SK-N-SH treated with all-trans-retinoic acid at 6 μM for 48 hours (cell line): ENCODE data around the gene PCK1.

Source experiments
- ATAC-seq: fragments of 200-7000 bp; cut with Tn5 transposase; 3 replicates; pipeline ENCODE4 v1.9.1; 2020; ENCODE audit warnings: mild to moderate bottlenecking, moderate library complexity
- ARNTL ChIP-seq: fragments of 450-650 bp; formaldehyde crosslinking; IDR thresholded peaks from 2 replicates; pipeline ENCODE4 v1.5.0; 2020; ENCODE audit warnings: low read depth, mild to moderate bottlenecking, moderate library complexity, borderline replicate concordance
- BACH2 ChIP-seq: fragments of 250-450 bp; sonication (Bioruptor Pico); IDR thresholded peaks from 2 replicates; pipeline ENCODE4 v1.9.0; 2021; ENCODE audit warnings: mild to moderate bottlenecking, borderline replicate concordance
- CREB5 ChIP-seq: fragments of 250-450 bp; sonication (Bioruptor Pico); IDR thresholded peaks from 2 replicates; pipeline ENCODE4 v1.5.1; 2020; ENCODE audit warnings: low read depth, mild to moderate bottlenecking, moderate library complexity
- CSDC2 ChIP-seq: fragments of 250-450 bp; sonication (Bioruptor Pico); IDR thresholded peaks from 2 replicates; pipeline ENCODE4 v1.5.0; 2020; ENCODE audit warnings: mild to moderate bottlenecking, moderate library complexity
- ESRRG ChIP-seq: fragments of 250-450 bp; sonication (Bioruptor Pico); IDR thresholded peaks from 2 replicates; pipeline ENCODE4 v1.6.1; 2021; ENCODE audit warnings: mild to moderate bottlenecking
- GLIS3 ChIP-seq: fragments of 250-450 bp; sonication (Bioruptor Pico); IDR thresholded peaks from 2 replicates; pipeline ENCODE4 v1.5.0; 2020; ENCODE audit warnings: mild to moderate bottlenecking, moderate library complexity
- ISL1 ChIP-seq: fragments of 250-450 bp; sonication (Bioruptor Pico); IDR thresholded peaks from 2 replicates; pipeline ENCODE4 v2.1.2; 2022; ENCODE audit warnings: mild to moderate bottlenecking, moderate library complexity
- OSR1 ChIP-seq: fragments of 250-450 bp; sonication (Bioruptor Pico); IDR thresholded peaks from 2 replicates; pipeline ENCODE4 v1.8.0; 2022; ENCODE audit warnings: moderate library complexity, mild to moderate bottlenecking, inconsistent platforms
- PATZ1 ChIP-seq: fragments of 250-450 bp; sonication (Bioruptor Pico); IDR thresholded peaks from 2 replicates; pipeline ENCODE4 v1.8.0; 2020; ENCODE audit warnings: mild to moderate bottlenecking, moderate library complexity, borderline replicate concordance
- PPARA ChIP-seq: fragments of 250-450 bp; sonication (Bioruptor Pico); IDR thresholded peaks from 2 replicates; pipeline ENCODE4 v1.5.0; 2020; ENCODE audit warnings: mild to moderate bottlenecking, borderline replicate concordance
- RARB ChIP-seq: fragments of 250-450 bp; sonication (Bioruptor Pico); IDR thresholded peaks from 2 replicates; pipeline ENCODE4 v1.8.0; 2021; ENCODE audit warnings: mild to moderate bottlenecking, moderate library complexity
- SNAI2 ChIP-seq: fragments of 250-450 bp; sonication (Bioruptor Pico); IDR thresholded peaks from 2 replicates; pipeline ENCODE4 v1.5.0; 2020; ENCODE audit warnings: mild to moderate bottlenecking, moderate library complexity
- TCF4 ChIP-seq: fragments of 250-450 bp; sonication (Bioruptor Pico); IDR thresholded peaks from 2 replicates; pipeline ENCODE4 v1.8.0; 2021; ENCODE audit warnings: mild to moderate bottlenecking, moderate library complexity, borderline replicate concordance
- TOX ChIP-seq: fragments of 250-450 bp; sonication (Bioruptor Pico); IDR thresholded peaks from 2 replicates; pipeline ENCODE4 v1.8.0; 2021; ENCODE audit warnings: mild to moderate bottlenecking, moderate library complexity, borderline replicate concordance
- ZC3H10 ChIP-seq: fragments of 250-450 bp; sonication (Bioruptor Pico); IDR thresholded peaks from 2 replicates; pipeline ENCODE4 v1.5.1; 2021; ENCODE audit warnings: mild to moderate bottlenecking, moderate library complexity
- ZFP3 ChIP-seq: fragments of 250-450 bp; sonication (Bioruptor Pico); IDR thresholded peaks from 2 replicates; pipeline ENCODE4 v1.5.0; 2020; ENCODE audit warnings: mild to moderate bottlenecking, moderate library complexity
- ZFP30 ChIP-seq: fragments of 450-650 bp; formaldehyde crosslinking; IDR thresholded peaks from 2 replicates; pipeline ENCODE4 v1.5.0; 2022; ENCODE audit warnings: mild to moderate bottlenecking, moderate library complexity
- ZNF565 ChIP-seq: fragments of 450-650 bp; formaldehyde crosslinking; conservative IDR thresholded peaks from 2 replicates; pipeline ENCODE4 v1.5.0; 2020; ENCODE audit warnings: low read depth, mild to moderate bottlenecking, moderate library complexity
- ZNF70 ChIP-seq: fragments of 450-650 bp; formaldehyde crosslinking; IDR thresholded peaks from 2 replicates; pipeline ENCODE4 v1.5.0; 2020; ENCODE audit warnings: mild to moderate bottlenecking, moderate library complexity
- ZNF8 ChIP-seq: fragments of 450-650 bp; formaldehyde crosslinking; IDR thresholded peaks from 2 replicates; pipeline ENCODE4 v1.5.0; 2020; ENCODE audit warnings: mild to moderate bottlenecking, moderate library complexity
- TF ChIP-seq, protein P1 (sequence below): fragments of 250-450 bp; sonication (Bioruptor Pico); IDR thresholded peaks from 2 replicates; pipeline ENCODE4 v1.8.0; 2021; ENCODE audit warnings: low read depth, mild to moderate bottlenecking, moderate library complexity, borderline replicate concordance
- TF ChIP-seq, protein P2 (sequence below): fragments of 250-450 bp; sonication (Bioruptor Pico); IDR thresholded peaks from 2 replicates; pipeline ENCODE4 v1.5.0; 2020; ENCODE audit warnings: mild to moderate bottlenecking, moderate library complexity
- TF ChIP-seq, protein P3 (sequence below): fragments of 250-450 bp; sonication (Bioruptor Pico); IDR thresholded peaks from 2 replicates; pipeline ENCODE4 v1.5.1; 2021; ENCODE audit warnings: mild to moderate bottlenecking, moderate library complexity

The PCK1 gene

DNA sequence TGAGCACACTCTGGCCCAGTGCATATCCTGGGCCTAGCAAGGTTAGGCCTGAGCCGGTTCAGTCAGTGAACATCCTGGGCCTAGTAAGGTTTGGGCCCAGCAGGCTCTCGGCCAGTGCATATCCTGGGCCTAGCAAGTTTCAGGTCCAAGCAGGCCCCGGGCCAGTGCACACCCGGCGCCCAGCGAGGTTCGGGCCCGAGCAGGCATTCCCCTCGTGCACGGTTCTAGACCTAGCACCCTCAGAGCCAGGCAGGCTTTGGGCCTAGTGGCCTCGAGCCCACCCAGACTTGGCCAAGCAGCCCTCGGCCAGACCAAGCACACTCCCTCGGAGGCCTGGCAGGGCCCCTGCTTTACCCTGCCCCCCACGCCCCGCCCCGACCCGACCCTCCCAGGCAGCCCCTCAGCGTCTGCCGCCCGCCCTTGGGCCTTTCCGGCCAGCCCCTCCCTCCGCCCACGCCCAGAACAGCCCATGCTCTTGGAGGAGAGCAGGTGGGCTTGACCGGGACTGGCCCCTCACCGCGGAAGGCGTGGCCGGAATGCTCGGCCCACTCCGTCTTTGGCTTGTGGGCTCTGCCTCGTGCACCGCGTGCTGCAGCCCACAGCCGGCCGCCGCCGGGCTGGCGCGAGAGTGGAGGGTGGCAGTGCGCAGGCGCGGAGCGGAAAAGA lies 36.3 kb upstream of the PCK1 start, which contains the start of gene CTCFL:
TSS of gene CTCFL (minus strand) at position 630 of the 666 bp plus-strand sequence. CDS start 935 bp downstream, outside the sequence.
- ATAC-seq, result no peak
- TF ChIP-seq ZNF565 (CRISPR knock-in tag), result no peak
- no peak for TF ChIP-seq RARB (CRISPR knock-in tag)
- no peak for TF ChIP-seq CSDC2 (CRISPR knock-in tag)
- no peak for TF ChIP-seq CREB5 (CRISPR knock-in tag)
- no peak for TF ChIP-seq ARNTL (CRISPR knock-in tag)
- no peak for TF ChIP-seq PPARA
- TF ChIP-seq SNAI2, result no peak
- TF ChIP-seq ISL1 (CRISPR knock-in tag), result no peak
- no peak for TF ChIP-seq ZC3H10 (CRISPR knock-in tag)
- no peak for TF ChIP-seq ZFP30 (CRISPR knock-in tag)
- TF ChIP-seq ZNF70 (CRISPR knock-in tag), result no peak
- no peak for TF ChIP-seq ZNF8 (CRISPR knock-in tag)
- TF ChIP-seq ZFP3 (CRISPR knock-in tag), result no peak
- TF ChIP-seq ESRRG (CRISPR knock-in tag), result no peak
- TF ChIP-seq TCF4 (CRISPR knock-in tag), result no peak
- TF ChIP-seq OSR1 (CRISPR knock-in tag), result no peak
- no peak for TF ChIP-seq BACH2 (CRISPR knock-in tag)
- TF ChIP-seq, protein P1, sequence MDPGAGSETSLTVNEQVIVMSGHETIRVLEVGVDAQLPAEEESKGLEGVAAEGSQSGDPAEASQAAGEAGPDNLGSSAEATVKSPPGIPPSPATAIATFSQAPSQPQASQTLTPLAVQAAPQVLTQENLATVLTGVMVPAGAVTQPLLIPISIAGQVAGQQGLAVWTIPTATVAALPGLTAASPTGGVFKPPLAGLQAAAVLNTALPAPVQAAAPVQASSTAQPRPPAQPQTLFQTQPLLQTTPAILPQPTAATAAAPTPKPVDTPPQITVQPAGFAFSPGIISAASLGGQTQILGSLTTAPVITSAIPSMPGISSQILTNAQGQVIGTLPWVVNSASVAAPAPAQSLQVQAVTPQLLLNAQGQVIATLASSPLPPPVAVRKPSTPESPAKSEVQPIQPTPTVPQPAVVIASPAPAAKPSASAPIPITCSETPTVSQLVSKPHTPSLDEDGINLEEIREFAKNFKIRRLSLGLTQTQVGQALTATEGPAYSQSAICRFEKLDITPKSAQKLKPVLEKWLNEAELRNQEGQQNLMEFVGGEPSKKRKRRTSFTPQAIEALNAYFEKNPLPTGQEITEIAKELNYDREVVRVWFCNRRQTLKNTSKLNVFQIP (CRISPR knock-in tag), result no peak
- TF ChIP-seq PATZ1 (CRISPR knock-in tag), result no peak
- no peak for TF ChIP-seq GLIS3 (CRISPR knock-in tag)

DNA sequence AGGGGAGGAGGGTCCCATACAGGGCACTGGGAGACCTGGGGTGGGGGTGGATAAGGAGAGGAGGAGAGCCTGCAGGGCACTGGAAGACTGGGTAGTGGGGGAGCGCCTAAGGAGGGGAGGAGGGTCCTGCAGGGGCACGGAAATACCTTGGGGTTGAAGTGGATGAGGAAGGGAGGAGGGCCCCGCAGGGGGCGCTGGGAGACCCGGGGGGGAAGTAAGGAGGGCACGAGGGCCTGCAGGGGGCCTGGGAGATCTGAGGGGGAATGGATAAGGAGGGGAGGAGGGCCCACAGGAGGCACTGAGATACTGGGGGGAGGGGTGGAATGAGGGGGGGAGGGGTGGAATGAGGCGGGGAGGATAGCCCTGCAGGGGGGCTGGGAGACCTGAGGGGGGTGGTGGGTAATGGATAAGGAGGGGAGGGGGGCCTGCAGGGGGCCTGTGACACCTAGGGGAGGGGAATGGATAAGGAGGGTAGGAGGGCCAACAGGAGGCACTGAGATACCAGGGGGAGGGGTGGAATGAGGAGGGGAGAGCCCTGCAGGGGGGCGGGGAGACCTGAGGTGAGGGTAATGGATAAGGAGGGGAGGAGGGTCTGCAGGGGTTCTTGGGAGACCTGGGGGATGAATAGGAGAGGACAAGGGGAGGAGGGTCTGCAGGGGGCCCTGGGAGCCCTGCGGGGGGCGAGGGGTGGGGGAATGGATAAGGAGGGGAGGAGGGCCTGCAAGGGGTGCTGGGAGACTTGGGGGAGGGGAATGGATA lies 35.4 kb upstream of the PCK1 start:
- no peak for ATAC-seq
- TF ChIP-seq CSDC2 (CRISPR knock-in tag) (no peak), ZNF70 (CRISPR knock-in tag) (no peak), PATZ1 (CRISPR knock-in tag) (no peak), ZNF8 (CRISPR knock-in tag) (no peak), TOX (CRISPR knock-in tag) (no peak), BACH2 (CRISPR knock-in tag) (no peak), ARNTL (CRISPR knock-in tag) (no peak), ZFP30 (CRISPR knock-in tag) (no peak), PPARA (no peak), ISL1 (CRISPR knock-in tag) (no peak), RARB (CRISPR knock-in tag) (no peak), CREB5 (CRISPR knock-in tag) (no peak), ZFP3 (CRISPR knock-in tag) (no peak), GLIS3 (CRISPR knock-in tag) (no peak)
- TF ChIP-seq, protein P1 (CRISPR knock-in tag), result no peak
- TF ChIP-seq, protein P2, sequence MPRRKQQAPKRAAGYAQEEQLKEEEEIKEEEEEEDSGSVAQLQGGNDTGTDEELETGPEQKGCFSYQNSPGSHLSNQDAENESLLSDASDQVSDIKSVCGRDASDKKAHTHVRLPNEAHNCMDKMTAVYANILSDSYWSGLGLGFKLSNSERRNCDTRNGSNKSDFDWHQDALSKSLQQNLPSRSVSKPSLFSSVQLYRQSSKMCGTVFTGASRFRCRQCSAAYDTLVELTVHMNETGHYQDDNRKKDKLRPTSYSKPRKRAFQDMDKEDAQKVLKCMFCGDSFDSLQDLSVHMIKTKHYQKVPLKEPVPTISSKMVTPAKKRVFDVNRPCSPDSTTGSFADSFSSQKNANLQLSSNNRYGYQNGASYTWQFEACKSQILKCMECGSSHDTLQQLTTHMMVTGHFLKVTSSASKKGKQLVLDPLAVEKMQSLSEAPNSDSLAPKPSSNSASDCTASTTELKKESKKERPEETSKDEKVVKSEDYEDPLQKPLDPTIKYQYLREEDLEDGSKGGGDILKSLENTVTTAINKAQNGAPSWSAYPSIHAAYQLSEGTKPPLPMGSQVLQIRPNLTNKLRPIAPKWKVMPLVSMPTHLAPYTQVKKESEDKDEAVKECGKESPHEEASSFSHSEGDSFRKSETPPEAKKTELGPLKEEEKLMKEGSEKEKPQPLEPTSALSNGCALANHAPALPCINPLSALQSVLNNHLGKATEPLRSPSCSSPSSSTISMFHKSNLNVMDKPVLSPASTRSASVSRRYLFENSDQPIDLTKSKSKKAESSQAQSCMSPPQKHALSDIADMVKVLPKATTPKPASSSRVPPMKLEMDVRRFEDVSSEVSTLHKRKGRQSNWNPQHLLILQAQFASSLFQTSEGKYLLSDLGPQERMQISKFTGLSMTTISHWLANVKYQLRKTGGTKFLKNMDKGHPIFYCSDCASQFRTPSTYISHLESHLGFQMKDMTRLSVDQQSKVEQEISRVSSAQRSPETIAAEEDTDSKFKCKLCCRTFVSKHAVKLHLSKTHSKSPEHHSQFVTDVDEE, result no peak
- TF ChIP-seq, protein P3, sequence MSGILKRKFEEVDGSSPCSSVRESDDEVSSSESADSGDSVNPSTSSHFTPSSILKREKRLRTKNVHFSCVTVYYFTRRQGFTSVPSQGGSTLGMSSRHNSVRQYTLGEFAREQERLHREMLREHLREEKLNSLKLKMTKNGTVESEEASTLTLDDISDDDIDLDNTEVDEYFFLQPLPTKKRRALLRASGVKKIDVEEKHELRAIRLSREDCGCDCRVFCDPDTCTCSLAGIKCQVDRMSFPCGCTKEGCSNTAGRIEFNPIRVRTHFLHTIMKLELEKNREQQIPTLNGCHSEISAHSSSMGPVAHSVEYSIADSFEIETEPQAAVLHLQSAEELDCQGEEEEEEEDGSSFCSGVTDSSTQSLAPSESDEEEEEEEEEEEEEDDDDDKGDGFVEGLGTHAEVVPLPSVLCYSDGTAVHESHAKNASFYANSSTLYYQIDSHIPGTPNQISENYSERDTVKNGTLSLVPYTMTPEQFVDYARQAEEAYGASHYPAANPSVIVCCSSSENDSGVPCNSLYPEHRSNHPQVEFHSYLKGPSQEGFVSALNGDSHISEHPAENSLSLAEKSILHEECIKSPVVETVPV, result no peak
